ENCODE measurements around the gene SYT12.

- no peak for TF ChIP-seq CTCF (IDR thresholded peaks at IDR 0.05; ENCODE audit: low read depth, low read length, poor library complexity, severe bottlenecking)
- no peak for TF ChIP-seq EZH2phosphoT487 (IDR thresholded peaks at IDR 0.05; ENCODE audit: borderline replicate concordance, low read length)
Measured at GRCh38 chr11:67045314-67045713, 22.4 kb downstream of the SYT12 start.
